ENCODE results near the gene ABCC10.
"Not testable (repeated sequence)": the region's sequence is repeated elsewhere in the genome, so short reads cannot be mapped to it uniquely, and the experiment has no call there.

The ABCC10 gene

GRCh38 chr6:43383021-43383667, 44.2 kb upstream of the ABCC10 start:
- Histone ChIP-seq H3K4me3 (ENCODE audit: low read depth, low read length, poor library complexity, severe bottlenecking) (peak overlapping the region; percentile 18), H3K4me2 (ENCODE audit: low read length) (peak overlapping the region; percentile 42), H3K27me3 (ENCODE audit: insufficient read depth, low read length) (no peaks in the 10 kb centered on the region), H3F3A (ENCODE audit: insufficient read depth, low read length) (no peaks in the 10 kb centered on the region), H4K20me1 (ENCODE audit: insufficient read depth, low read length) (no peaks in the 10 kb centered on the region), H3K79me2 (ENCODE audit: insufficient read depth, low read length) (no peaks in the 10 kb centered on the region), H3K27ac (ENCODE audit: low read depth, low read length, poor library complexity, severe bottlenecking) (peak overlapping the region; percentile 88), H3K9me2 (ENCODE audit: low read depth, low read length) (no peaks in the 10 kb centered on the region), H3K9me3 (ENCODE audit: low read length) (no peaks in the 10 kb centered on the region), H3K9ac (ENCODE audit: low read length) (no peak overlapping the region), H2AFZ (ENCODE audit: low read length) (no peak overlapping the region), H3K4me1 (ENCODE audit: insufficient read depth, low read length, severe bottlenecking) (peaks cover 58% of the 10 kb centered on the region), H3K36me3 (ENCODE audit: insufficient read depth, low read length) (no peaks in the 10 kb centered on the region)
- no peak for TF ChIP-seq EZH2 (IDR thresholded peaks at IDR 0.05; ENCODE audit: borderline replicate concordance, low read length)
- TF ChIP-seq, protein P1, sequence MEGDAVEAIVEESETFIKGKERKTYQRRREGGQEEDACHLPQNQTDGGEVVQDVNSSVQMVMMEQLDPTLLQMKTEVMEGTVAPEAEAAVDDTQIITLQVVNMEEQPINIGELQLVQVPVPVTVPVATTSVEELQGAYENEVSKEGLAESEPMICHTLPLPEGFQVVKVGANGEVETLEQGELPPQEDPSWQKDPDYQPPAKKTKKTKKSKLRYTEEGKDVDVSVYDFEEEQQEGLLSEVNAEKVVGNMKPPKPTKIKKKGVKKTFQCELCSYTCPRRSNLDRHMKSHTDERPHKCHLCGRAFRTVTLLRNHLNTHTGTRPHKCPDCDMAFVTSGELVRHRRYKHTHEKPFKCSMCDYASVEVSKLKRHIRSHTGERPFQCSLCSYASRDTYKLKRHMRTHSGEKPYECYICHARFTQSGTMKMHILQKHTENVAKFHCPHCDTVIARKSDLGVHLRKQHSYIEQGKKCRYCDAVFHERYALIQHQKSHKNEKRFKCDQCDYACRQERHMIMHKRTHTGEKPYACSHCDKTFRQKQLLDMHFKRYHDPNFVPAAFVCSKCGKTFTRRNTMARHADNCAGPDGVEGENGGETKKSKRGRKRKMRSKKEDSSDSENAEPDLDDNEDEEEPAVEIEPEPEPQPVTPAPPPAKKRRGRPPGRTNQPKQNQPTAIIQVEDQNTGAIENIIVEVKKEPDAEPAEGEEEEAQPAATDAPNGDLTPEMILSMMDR (IDR thresholded peaks at IDR 0.05; ENCODE audit: low read length) = no peak

- peak overlapping the region; percentile 18 for H3K27ac ChIP-seq (ENCODE audit: low read depth, low read length, poor library complexity, severe bottlenecking)
- H3K9ac ChIP-seq (ENCODE audit: low read length) = no peak overlapping the region
- peaks cover 37% of the 10 kb centered on the region for H3K4me1 ChIP-seq (ENCODE audit: insufficient read depth, low read length, severe bottlenecking)
- H3K4me3 ChIP-seq (ENCODE audit: low read depth, low read length, poor library complexity, severe bottlenecking) = no peak overlapping the region
- TF ChIP-seq EZH2 (IDR thresholded peaks at IDR 0.05; ENCODE audit: borderline replicate concordance, low read length) = no peak
- TF ChIP-seq, protein P1 (IDR thresholded peaks at IDR 0.05; ENCODE audit: low read length) = 0 out of 2 replicates have a peak, but pooled peaks have one; percentile 22
- H3K9me3 ChIP-seq (ENCODE audit: low read length) = no peaks in the 10 kb centered on the region
- H3K9me2 ChIP-seq (ENCODE audit: low read depth, low read length) = no peaks in the 10 kb centered on the region
- no peaks in the 10 kb centered on the region for H4K20me1 ChIP-seq (ENCODE audit: insufficient read depth, low read length)
- no peak overlapping the region for H2AFZ ChIP-seq (ENCODE audit: low read length)
- H3K4me2 ChIP-seq (ENCODE audit: low read length) = no peak overlapping the region
- H3F3A ChIP-seq (ENCODE audit: insufficient read depth, low read length) = no peaks in the 10 kb centered on the region
- H3K79me2 ChIP-seq (ENCODE audit: insufficient read depth, low read length) = no peaks in the 10 kb centered on the region
- H3K36me3 ChIP-seq (ENCODE audit: insufficient read depth, low read length) = no peaks in the 10 kb centered on the region
- H3K27me3 ChIP-seq (ENCODE audit: insufficient read depth, low read length) = no peaks in the 10 kb centered on the region
These were observed 40.8 kb upstream of the ABCC10 start for GRCh38 chr6:43386492-43386891.

DNA sequence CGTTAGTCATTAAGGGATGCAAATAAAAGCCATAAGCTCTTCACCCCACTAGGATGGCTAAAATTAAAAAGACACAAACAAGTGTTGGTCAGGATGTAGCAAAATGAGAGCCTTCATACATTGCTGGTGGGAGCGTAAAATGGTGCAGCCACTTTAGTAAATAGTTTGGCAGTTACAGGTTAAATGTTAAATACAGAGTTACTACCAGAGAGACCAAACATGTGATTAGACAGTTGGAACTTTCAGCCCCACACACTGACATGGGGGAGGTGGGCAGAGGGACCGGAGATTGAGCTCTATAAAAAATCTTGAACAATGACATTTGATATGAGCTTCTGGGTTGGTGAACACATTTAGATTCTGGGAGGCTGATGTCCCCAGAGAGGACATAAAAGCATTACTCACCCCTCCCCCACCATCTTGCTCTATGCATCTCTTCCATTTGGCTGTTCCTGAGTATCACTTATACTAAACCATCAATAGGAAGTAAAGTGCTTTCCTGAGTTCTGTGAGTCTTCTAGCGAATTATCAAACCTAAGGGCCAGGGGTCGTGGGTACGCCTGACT, 37.5 kb upstream of the ABCC10 start:
- Histone ChIP-seq H3K9me2 (ENCODE audit: low read depth, low read length) (no peaks in the 10 kb centered on the region), H2AFZ (ENCODE audit: low read length) (no peak overlapping the region), H3K9me3 (ENCODE audit: low read length) (no peaks in the 10 kb centered on the region), H3K4me1 (ENCODE audit: insufficient read depth, low read length, severe bottlenecking) (peaks cover 26% of the 10 kb centered on the region), H3K27ac (ENCODE audit: low read depth, low read length, poor library complexity, severe bottlenecking) (no peak overlapping the region), H3K36me3 (ENCODE audit: insufficient read depth, low read length) (no peaks in the 10 kb centered on the region), H3K79me2 (ENCODE audit: insufficient read depth, low read length) (no peaks in the 10 kb centered on the region), H3F3A (ENCODE audit: insufficient read depth, low read length) (no peaks in the 10 kb centered on the region), H4K20me1 (ENCODE audit: insufficient read depth, low read length) (no peaks in the 10 kb centered on the region), H3K4me3 (ENCODE audit: low read depth, low read length, poor library complexity, severe bottlenecking) (no peak overlapping the region), H3K4me2 (ENCODE audit: low read length) (no peak overlapping the region), H3K9ac (ENCODE audit: low read length) (no peak overlapping the region), H3K27me3 (ENCODE audit: insufficient read depth, low read length) (no peaks in the 10 kb centered on the region)
- no peak for TF ChIP-seq EZH2 (IDR thresholded peaks at IDR 0.05; ENCODE audit: borderline replicate concordance, low read length)
- TF ChIP-seq, protein P1 (IDR thresholded peaks at IDR 0.05; ENCODE audit: low read length) = no peak

DNA sequence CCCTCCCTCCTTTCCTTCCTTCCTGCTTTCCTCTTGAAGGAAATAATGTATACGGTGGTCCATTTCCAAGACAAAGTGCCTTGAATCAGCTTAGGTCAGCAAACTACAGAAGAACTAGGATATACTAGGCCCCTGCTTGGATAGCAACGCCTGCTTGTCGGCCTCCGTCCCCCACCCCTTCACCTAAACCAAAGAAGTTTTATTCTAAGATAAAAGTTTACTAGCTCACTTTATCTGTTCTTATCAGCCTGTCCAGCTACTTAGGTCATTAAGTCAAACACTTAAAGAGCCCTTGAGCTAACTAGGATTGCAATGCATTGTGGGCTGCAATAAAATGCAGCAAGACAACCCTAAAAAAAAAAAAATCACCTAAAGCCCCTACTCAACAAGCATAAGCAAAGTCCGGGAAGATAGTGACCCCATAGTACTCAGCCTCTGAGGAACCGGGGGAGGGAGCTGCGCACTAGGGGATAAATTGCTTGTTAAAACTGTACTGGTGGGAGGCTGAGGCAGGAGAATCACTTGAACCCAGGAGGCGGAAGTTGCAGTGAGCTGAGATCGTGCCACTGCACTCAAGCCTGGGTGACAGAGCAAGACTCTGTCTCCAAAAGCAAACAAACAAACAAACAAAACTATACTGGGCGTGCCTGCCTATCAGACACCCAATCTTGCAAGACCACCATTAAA, 36.4 kb upstream of the ABCC10 start:
- H3F3A ChIP-seq (ENCODE audit: insufficient read depth, low read length); H3K9ac ChIP-seq (ENCODE audit: low read length); H3K9me3 ChIP-seq (ENCODE audit: low read length); H3K79me2 ChIP-seq (ENCODE audit: insufficient read depth, low read length); H3K27me3 ChIP-seq (ENCODE audit: insufficient read depth, low read length); H2AFZ ChIP-seq (ENCODE audit: low read length); H3K4me3 ChIP-seq (ENCODE audit: low read depth, low read length, poor library complexity, severe bottlenecking); H3K27ac ChIP-seq (ENCODE audit: low read depth, low read length, poor library complexity, severe bottlenecking); H3K36me3 ChIP-seq (ENCODE audit: insufficient read depth, low read length); H3K9me2 ChIP-seq (ENCODE audit: low read depth, low read length); H4K20me1 ChIP-seq (ENCODE audit: insufficient read depth, low read length); H3K4me2 ChIP-seq (ENCODE audit: low read length): not testable (repeated sequence)
- H3K4me1 ChIP-seq (ENCODE audit: insufficient read depth, low read length, severe bottlenecking) = peaks cover 15% of the 10 kb centered on the region

Data from OCI-LY1 (cell line).